Fibroblast of lung (primary cell): ENCODE results near the gene STON1. TPM values are rescaled to one million over a fixed set of nuclear protein-coding genes. Genes with fewer than 3 reads are reported as not detected.

Experiments
- DNase-seq, 2 donors: peaks; one replicate each; pipeline versions ENCODE4 v3.0.0 to v3.0.0-alpha.2; 2010; ENCODE audit warnings: low read depth in 2 of 2
- H2AFZ ChIP-seq: 2 replicates; pipeline ENCODE4 v1.5.1; 2012; ENCODE audit warnings: low read length, control low read depth, inconsistent platforms
- H3K27ac ChIP-seq: 2 replicates; pipeline ENCODE4 v1.5.1; 2011; ENCODE audit warnings: low read length, control low read depth; ENCODE audit not compliant: insufficient read depth
- H3K27me3 ChIP-seq: 2 replicates; pipeline ENCODE4 v1.5.1; 2011; ENCODE audit warnings: mild to moderate bottlenecking, low read length; ENCODE audit not compliant: control insufficient read depth, insufficient read depth
- H3K36me3 ChIP-seq: 2 replicates; pipeline ENCODE4 v1.5.1; 2011; ENCODE audit warnings: low read length; ENCODE audit not compliant: control insufficient read depth, insufficient read depth
- H3K4me1 ChIP-seq: 2 replicates; pipeline ENCODE4 v1.5.1; 2011; ENCODE audit warnings: low read length; ENCODE audit not compliant: control insufficient read depth, insufficient read depth; ENCODE audit errors: extremely low read depth
- H3K4me2 ChIP-seq: 2 replicates; pipeline ENCODE4 v1.5.1; 2011; ENCODE audit warnings: low read length, control low read depth; ENCODE audit not compliant: insufficient read depth; ENCODE audit errors: extremely low read depth
- H3K4me3 ChIP-seq, 4 experiments: fragments of 200-600 bp in 1 of 4; sonication (generic) in 1 of 4; replicated peaks in 1 of 4; 2 replicates each; pipeline ENCODE4 v1.5.1; 2011 to 2016; ENCODE audit warnings: low read length in 4 of 4, low read depth in 3 of 4, mild to moderate bottlenecking in 3 of 4, control low read depth in 2 of 4, inconsistent platforms in 1 of 4, mixed read lengths in 1 of 4; ENCODE audit not compliant: insufficient read depth in 1 of 4; ENCODE audit errors: control extremely low read depth in 1 of 4
- H3K79me2 ChIP-seq: 2 replicates; pipeline ENCODE4 v1.5.1; 2012; ENCODE audit warnings: mild to moderate bottlenecking, low read length, inconsistent platforms; ENCODE audit not compliant: control insufficient read depth, insufficient read depth
- H3K9ac ChIP-seq: 2 replicates; pipeline ENCODE4 v1.5.1; 2011; ENCODE audit warnings: mild to moderate bottlenecking, low read length, control low read depth; ENCODE audit not compliant: insufficient read depth
- H3K9me3 ChIP-seq: 2 replicates; pipeline ENCODE4 v1.5.1; 2012; ENCODE audit warnings: low read depth, low read length; ENCODE audit not compliant: control insufficient read depth, insufficient read depth
- H4K20me1 ChIP-seq: 2 replicates; pipeline ENCODE4 v1.5.1; 2011; ENCODE audit warnings: low read length; ENCODE audit not compliant: control insufficient read depth, insufficient read depth; ENCODE audit errors: extremely low read depth
- CTCF ChIP-seq, 2 donors: IDR thresholded peaks in 1 of 2; conservative IDR thresholded peaks in 1 of 2; 1 replicate in 1 of 2; 2 replicates in 1 of 2; pipeline ENCODE4 v1.5.1; 2011 to 2012; ENCODE audit warnings: low read length in 2 of 2, control low read depth in 1 of 2, inconsistent platforms in 1 of 2, low read depth in 1 of 2, mild to moderate bottlenecking in 1 of 2
- EZH2 ChIP-seq: IDR thresholded peaks from 2 replicates; pipeline ENCODE4 v1.5.1; 2012; ENCODE audit warnings: low read length, control low read depth, mild to moderate bottlenecking; ENCODE audit errors: missing control alignments
- polyA plus RNA-seq, 2 donors: library from polyadenylated mRNA; depleted of rRNA in 1 of 2; stranded (reverse) in 1 of 2; unstranded in 1 of 2; fragments of >200 nt; gene quantifications; 2 replicates each; pipeline ENCODE4 v1.2.1, GENCODE V29; 2011 to 2012; ENCODE audit warnings: missing spikeins in 1 of 2
- total RNA-seq: library from RNA; depleted of rRNA; stranded (reverse); fragments of >200 nt; gene quantifications from 2 replicates; pipeline ENCODE4 v1.2.1, GENCODE V29; 2014

Gene STON1
- total and polyA plus RNA-seq, 2 donors (not counting 1 experiment from before 2014, with no cell fraction given) = 11.3 to 16.7 TPM

DNA sequence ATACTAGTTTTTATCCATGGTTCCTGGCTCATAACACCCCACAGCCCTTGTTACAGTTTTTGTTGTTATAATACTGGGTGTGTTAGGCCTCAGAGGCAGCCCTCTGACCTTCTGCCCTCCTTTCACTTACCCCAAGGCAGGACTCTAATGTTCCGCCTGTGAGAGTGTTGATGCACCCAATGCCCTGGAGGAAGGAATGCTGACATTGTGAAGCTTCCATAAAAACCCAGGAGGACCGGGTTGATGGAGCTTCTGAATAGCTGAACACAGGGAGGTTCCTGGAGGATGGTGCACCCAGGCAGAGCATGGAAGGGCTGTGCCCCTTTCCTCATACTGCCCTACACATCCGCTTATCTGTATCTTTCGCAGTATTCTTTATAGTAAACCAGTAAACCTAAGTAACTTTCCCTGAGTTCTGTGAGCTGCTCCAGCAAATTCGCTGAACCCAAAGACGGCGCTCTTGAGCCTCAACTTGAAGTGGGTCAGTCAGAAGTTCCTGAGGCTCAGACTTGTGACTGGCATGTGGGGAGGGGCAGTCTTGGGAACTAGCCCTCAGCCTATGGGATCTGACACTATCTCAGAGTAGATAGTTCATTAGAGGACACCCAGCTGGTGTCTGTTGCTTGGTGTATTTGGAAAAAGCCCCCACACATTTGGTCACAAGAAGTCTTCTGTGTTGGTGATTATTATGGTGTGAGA lies 10.4 kb downstream of the STON1 start:
- H2AFZ ChIP-seq = no peak overlapping the region
- DNase-seq = no peak
- no peak overlapping the region for H3K27ac ChIP-seq
- H3K9ac ChIP-seq = no peak overlapping the region
- H3K36me3 ChIP-seq = no peaks in the 10 kb centered on the region
- no peaks in the 10 kb centered on the region for H3K4me1 ChIP-seq
- H4K20me1 ChIP-seq = no peaks in the 10 kb centered on the region
- H3K9me3 ChIP-seq = no peaks in the 10 kb centered on the region
- H3K4me3 ChIP-seq = no peak overlapping the region
- no peak overlapping the region for H3K4me2 ChIP-seq
- H3K79me2 ChIP-seq = no peaks in the 10 kb centered on the region
- TF ChIP-seq EZH2 (no peak), CTCF (conservative IDR thresholded peaks at IDR 0.05 in 1 of 2, IDR thresholded peaks at IDR 0.05 in 1 of 2; ENCODE audit: low read depth in 1 of 2, low read length in 2 of 2) (no peak)
- H3K27me3 ChIP-seq = no peaks in the 10 kb centered on the region

- Histone ChIP-seq H3K9ac (no peak overlapping the region), H3K36me3 (no peaks in the 10 kb centered on the region), H3K4me3 (no peak overlapping the region), H2AFZ (no peak overlapping the region), H3K27ac (no peak overlapping the region), H3K27me3 (no peaks in the 10 kb centered on the region), H3K4me2 (no peak overlapping the region), H3K79me2 (no peaks in the 10 kb centered on the region), H3K9me3 (no peaks in the 10 kb centered on the region), H4K20me1 (no peaks in the 10 kb centered on the region), H3K4me1 (no peaks in the 10 kb centered on the region)
- TF ChIP-seq CTCF (conservative IDR thresholded peaks at IDR 0.05 in 1 of 2, IDR thresholded peaks at IDR 0.05 in 1 of 2; ENCODE audit: low read depth in 1 of 2, low read length in 2 of 2) (no peak), EZH2 (no peak)
- DNase-seq = no peak
These were observed 11.9 kb downstream of the STON1 start for GRCh38 chr2:48541666-48542389.

GRCh38 chr2:48543895-48544294 lies 13.9 kb downstream of the STON1 start:
- Histone ChIP-seq H2AFZ (no peak overlapping the region), H3K79me2 (no peaks in the 10 kb centered on the region), H4K20me1 (no peaks in the 10 kb centered on the region), H3K36me3 (no peaks in the 10 kb centered on the region), H3K4me3 (no peak overlapping the region), H3K4me2 (no peak overlapping the region), H3K9ac (no peak overlapping the region), H3K27ac (no peak overlapping the region), H3K4me1 (no peaks in the 10 kb centered on the region), H3K27me3 (no peaks in the 10 kb centered on the region), H3K9me3 (no peaks in the 10 kb centered on the region)
- no peak for DNase-seq
- TF ChIP-seq CTCF (conservative IDR thresholded peaks at IDR 0.05 in 1 of 2, IDR thresholded peaks at IDR 0.05 in 1 of 2; ENCODE audit: low read depth in 1 of 2, low read length in 2 of 2) (no peak), EZH2 (no peak)
